Measurements from ENCODE around the gene KLHL3.

KLHL3 gene

GRCh38 chr5:137741718-137742117, 5.8 kb upstream of the KLHL3 start:
- no peak for DNase-seq

- no peak for DNase-seq
Measured at GRCh38 chr5:137739737-137740136, 3.8 kb upstream of the KLHL3 start.

DNA sequence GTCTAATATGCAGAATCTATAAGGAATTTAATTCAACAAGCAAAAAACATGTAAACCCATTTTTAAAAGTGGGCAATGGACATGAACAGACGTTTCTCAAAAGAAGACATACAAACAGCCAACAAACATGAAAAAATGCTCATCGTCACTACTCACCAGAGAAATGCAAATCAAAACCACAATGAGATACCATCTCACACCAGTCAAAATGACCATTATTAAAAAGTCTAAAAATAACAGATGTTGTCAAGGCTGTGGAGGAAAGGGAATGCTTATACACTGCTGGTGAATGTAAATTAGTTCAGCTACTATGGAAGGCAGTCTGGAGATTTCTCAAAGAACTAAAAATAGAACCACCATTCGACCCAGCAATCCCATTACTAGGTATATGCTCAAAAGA, 3.1 kb upstream of the KLHL3 start:
- DNase-seq = no peak

DNA sequence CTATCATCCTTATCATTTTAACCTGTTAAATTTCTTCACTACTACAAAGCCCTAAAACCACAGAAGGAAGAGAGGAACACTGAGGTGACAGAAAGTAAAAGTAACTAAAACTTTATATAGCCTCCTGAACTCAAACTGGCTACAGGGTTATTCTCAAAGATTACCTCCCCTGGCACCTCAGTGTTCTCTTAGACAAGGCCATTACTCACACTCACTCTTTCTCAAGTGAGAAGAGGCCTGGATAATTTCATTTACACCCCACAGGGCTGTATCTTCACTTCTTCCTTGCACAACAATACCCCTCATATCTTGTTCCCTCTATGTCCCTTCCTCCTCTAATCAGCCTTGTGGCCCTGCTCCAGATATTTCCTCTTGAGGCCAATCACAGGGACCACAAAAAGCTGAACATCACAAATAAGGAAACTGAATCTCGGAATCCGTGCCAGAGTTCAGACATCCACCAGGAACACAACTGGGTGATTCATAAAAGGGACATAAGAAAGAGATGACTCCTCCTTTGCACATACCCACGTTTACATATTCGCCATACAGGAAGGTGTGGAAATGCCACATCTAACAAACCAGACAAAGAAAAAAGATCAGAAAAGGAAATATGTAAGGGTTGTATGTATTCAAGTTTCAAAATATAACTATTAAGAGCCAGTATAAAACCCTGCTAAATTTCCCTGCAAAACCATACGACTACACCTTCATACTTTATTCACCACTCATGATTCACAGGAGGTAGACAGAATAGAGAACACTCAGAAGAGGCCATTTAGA, 1.7 kb upstream of the KLHL3 start:
- peak; percentile 39 for DNase-seq

- no peak for DNase-seq
Measured at GRCh38 chr5:137736496-137736895, 607 bp upstream of the KLHL3 start.

- peak; percentile 28 for DNase-seq
Measured at GRCh38 chr5:137734962-137735554, 831 bp downstream of the KLHL3 start.

DNA sequence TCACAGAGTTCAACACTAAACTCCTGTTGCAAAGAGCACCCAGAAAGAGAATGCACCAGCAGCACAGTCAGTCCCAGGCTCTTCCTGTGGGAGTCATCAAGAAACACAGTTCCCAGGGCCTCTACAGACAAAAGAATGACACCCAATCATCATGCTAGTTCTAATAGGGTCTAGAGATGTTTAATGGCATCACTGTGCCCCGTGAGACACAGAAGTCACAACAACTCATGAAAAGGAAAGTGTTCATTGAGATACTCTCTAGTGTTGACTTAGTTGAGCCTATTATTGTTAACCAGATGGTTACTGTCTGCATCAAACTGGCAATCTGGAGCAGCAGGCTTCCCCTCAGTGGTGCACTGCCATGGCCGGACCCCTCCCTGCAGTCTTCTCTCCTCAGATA, 1.6 kb downstream of the KLHL3 start:
- no peak for DNase-seq

- DNase-seq = no peak
Measured at GRCh38 chr5:137733922-137734321, 2.0 kb downstream of the KLHL3 start.

- no peak for DNase-seq
Measured at GRCh38 chr5:137733006-137733405, 2.9 kb downstream of the KLHL3 start.

DNA sequence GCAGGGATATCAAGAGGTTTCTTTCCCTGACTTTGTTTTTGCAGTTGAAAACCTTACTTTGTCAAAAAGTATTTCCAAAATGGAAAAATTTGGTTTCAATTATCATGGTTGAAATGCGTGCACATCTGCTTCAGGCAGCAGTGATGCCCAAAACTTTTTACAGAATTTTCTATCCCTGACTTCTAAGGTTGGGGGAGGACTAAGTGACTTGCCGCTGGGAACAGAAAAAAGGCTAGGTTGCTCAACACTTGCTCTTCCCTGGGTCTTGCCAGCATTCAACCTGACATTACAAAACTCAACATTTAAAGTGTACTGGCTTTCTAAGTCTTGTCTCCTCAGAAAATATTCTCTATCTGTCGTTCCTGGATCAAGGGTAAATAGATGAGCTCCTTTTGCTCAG, 4.7 kb downstream of the KLHL3 start:
- no peak for DNase-seq

- DNase-seq = no peak
Measured at GRCh38 chr5:137730336-137730735, 5.6 kb downstream of the KLHL3 start.

DNA sequence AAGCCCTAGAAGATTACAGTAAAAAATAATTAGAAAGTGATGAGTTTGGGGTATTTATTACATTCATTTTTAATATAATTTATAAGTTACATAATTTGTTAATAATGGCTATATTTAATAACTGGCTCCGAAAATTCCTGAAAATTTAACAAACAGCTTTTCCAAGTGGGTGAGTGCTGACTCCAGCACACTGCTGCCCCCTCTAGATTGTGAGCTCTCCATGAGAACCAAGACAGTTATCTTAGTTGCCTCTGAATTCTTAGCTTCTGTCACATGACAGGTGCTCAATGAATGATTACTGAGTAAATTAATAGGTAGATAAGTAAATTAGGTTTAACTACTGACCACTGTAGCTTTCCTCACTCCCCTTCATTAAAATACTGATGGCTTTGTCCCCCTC, 7.8 kb downstream of the KLHL3 start:
- no peak for DNase-seq

GRCh38 chr5:137727623-137728022, 8.3 kb downstream of the KLHL3 start:
- DNase-seq = no peak

DNA sequence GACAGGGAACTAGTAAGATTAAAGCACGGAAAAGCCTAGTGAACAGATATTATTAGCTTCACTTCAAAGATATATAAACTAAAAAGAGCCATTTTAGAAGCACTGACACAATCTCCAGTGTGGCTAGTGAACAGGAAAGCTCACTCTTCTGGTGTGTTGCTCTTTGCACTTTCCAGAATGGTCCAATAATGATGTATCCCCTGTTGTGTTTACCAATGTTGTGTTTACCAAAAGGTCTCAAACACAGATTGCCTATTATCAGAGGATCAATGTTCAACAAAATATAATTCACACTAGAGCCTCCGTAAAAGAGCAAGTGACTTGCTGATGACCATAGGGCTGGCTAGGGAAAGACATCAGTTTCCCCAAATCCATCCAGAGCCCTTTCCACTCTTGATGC, 11.6 kb downstream of the KLHL3 start:
- DNase-seq = no peak

DNA sequence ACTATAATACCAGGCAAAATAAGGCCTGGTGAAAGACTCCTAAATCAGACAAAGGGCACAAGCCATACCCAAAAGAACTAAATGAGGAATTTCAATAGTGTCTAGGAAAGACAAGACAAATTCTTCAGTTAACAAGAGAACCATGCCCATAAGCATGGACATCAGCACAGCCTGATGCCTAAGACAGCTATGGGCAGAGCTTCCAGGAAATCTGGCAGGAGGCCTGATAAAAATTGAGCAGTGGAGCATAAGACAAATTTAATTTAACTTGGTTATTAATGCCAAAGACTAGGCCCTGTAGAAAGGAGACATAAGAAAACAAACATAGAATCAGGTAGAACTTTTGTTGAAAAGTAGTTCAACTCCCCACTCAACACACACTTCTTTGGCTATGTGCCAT, 17.3 kb downstream of the KLHL3 start:
- no peak for DNase-seq

GRCh38 chr5:137716337-137716736, 19.6 kb downstream of the KLHL3 start:
- DNase-seq = no peak

GRCh38 chr5:137715456-137715855, 20.4 kb downstream of the KLHL3 start:
- no peak for DNase-seq

DNA sequence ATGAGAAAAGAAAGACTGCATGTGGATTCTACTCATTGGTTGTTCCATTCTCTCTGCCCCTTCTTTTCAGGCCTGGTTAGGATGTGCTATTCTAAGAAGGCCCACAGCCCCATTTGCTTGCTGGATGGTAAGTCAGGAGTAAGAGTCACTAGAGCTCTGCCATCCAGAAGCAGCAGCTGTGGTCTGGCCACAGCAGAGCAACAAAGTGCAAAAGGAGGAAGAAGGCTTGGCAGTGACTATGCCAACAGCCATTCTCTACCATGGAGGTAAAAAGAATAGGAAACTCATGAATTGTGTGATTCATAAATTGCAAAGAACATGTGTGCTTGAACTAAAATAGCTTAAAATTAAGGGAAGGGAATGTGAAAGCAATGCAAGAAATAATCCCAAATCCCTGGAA, 20.9 kb downstream of the KLHL3 start:
- no peak for DNase-seq

- no peak for DNase-seq
Measured at GRCh38 chr5:137714494-137714893, 21.4 kb downstream of the KLHL3 start.

DNA sequence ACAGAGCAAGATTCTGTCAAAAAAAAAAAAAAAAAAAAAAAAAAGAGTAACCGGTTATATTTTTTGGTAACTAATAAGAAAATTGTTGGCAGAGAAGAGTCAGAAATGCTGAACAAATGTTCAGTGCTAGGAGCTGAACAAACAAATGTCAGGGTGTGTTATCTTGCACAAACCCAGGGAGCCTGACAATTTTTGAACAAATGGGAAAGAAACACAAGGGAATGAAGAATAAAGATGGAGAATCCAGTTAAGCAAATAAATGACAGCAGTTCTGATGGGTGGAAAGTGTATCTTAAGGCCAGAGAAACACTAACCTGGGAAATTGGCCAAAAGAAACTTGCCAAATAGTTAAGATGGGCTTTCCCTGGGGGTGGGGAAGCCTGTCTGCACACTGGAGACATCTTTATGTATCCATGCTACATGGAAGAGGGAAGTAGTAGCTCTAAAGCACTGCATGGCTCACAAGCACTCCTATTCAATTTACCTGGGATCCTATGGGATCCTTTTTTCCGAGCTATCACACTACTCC, 23.7 kb downstream of the KLHL3 start:
- no peak for DNase-seq

- no peak for DNase-seq
Measured at GRCh38 chr5:137710086-137710485, 25.8 kb downstream of the KLHL3 start.

DNA sequence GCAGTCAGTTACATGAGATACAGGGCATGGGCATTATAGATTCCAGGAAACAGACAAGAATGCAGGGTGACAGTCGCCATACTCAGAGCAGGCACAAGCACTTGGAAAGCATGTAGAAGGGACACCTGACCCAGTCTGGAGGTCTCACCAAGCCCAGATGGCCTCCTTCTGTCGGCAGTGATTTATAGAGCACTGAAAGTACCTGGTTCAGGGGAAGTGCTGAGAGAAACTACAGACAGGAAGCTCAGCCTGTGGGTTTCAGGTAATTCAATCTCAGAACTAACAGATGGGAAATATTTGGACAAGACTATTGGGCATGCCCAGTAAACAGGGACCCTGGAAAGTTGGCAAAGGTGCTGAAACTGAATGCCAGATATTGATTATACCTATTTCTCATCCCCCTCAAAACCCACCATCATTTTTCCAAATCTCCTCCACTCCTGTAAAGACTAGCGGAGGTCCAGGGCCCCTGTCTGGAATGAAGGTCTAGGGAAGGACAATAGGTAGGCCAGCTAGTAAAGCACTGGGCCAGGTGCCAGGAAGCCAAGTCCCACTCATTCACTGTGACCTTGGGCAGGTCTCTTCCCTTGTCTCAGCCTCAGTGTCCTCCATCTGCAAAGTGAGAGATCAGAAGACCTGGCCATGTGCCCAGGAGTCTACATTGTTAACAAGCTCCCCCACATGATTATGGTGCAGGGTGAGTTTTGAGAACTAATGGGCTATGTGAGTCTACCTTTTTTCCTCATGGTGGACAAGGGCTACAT, 26.9 kb downstream of the KLHL3 start:
- DNase-seq = no peak

DNA sequence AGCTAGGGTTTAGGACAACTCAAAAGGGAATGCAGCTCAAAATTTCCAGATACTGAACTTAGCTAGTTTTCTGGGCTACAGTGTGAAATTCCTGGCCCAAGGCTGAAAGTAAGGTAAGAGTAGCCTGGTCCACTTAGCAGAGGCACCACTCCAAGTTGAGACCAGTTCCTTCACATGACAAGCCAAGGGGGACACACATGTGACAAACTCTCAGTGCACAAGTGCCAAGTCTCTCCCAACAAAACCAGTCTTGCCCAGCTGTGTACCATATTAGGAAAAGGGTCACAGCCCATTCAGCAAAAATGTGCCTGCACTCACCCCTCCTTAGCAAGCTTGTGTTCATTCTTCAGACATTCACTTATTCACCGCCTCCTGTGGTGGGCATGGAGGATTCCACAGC, 27.8 kb downstream of the KLHL3 start:
- no peak for DNase-seq

DNA sequence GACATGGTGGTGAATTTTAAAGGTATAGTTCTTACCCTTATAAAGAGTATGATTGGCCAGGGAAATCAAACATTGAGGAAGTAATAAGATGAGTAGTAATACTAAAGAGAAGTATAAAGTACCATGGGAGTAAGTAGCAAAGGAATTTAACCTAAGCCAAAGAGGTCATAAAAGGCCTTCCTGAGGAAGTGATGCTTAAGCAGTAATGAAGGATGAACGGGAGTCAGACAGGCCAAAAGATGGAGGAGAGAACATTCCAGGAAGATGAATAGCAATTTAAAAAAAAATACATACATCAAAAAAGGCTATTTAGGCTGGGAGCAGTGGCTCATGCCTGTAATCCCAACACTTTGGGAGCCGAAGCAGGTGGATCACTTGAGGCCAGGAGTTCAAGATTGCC, 29.0 kb downstream of the KLHL3 start:
- no peak for DNase-seq

Data from CD4-positive, alpha-beta T cell treated with Interleukin-10 for 1 hour (primary cell).